Transverse colon (tissue), 4 donors: Measurements from ENCODE around the gene PTPRJ.

ENCODE experiments used
- CTCF ChIP-seq, 5 experiments: fragments of 200-600 bp in 3 of 5; fragments of 450-650 bp in 2 of 5; sonication (generic) in 3 of 5; IDR thresholded peaks; 1 replicate in 2 of 5; 2 replicates in 3 of 5; pipeline ENCODE4 v1.5.1; 2016 to 2017; ENCODE audit warnings: antibody characterized with exemption in 5 of 5, inconsistent platforms in 3 of 5, mild to moderate bottlenecking in 2 of 5, moderate library complexity in 1 of 5
- EP300 ChIP-seq: sonication (generic); formaldehyde crosslinking; IDR thresholded peaks from one replicate; pipeline ENCODE4 v1.6.1; 2017; ENCODE audit warnings: antibody characterized with exemption, low read depth
- POLR2A ChIP-seq: fragments of 450-650 bp; IDR thresholded peaks from one replicate; pipeline ENCODE4 v1.6.1; 2016; ENCODE audit warnings: antibody characterized with exemption, mild to moderate bottlenecking, moderate library complexity
- POLR2AphosphoS5 ChIP-seq, 3 donors: sonication (generic); formaldehyde crosslinking; IDR thresholded peaks; one replicate each; pipeline ENCODE4 v1.6.1; 2016; ENCODE audit warnings: antibody characterized with exemption in 3 of 3

DNA sequence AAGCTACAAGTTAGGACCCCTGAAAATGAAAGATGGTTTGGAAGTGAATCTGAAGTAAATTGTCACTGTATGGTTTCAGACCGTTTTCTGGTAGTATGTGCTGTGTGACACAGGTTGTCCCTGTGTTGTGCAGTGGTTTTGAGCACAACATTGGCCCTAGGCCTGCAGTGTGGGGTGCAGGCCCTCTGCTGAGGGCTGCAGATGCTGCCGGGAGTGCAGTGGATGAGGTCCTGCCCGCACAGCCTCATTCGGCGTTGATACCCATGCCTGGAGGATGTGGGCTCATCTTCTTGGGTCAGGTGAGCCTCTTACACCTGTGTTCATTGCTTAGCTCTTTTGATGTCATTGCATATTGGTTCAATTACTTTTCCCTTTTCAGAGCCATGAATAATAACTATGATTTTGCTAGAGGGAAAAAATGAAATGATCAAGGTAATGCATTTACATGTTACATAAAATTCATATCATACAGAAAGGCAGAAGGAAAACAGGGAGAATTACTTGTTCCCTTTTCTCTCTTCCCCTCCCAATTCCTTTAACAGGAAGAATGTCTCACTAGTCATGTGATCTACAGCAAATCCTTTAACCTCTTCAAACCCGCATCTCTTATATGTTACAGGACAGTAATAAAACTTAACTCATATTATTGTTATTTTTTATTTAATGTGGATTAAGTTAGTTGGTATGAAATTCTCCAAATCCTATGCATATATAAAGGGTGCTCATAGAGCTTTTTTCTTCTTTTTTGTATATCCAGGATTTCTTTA is 48.7 kb downstream of the PTPRJ start:
- TF ChIP-seq CTCF (IDR thresholded peaks at IDR 0.05) (no peak), POLR2A (no peak), POLR2AphosphoS5 (IDR thresholded peaks at IDR 0.05) (no peak), EP300 (no peak)
